HL-60 (cell line): ENCODE results near the gene TFB1M.

Source experiments
- DNase-seq, 2 experiments: peaks; one replicate each; pipeline ENCODE4 v3.0.0-alpha.2; 2010 to 2020; ENCODE audit warnings: low read depth in 1 of 2, low spot score in 1 of 2
- H3K27ac ChIP-seq: fragments of 250-450 bp; sonication (Bioruptor Pico); replicated peaks from 2 replicates; pipeline ENCODE4 v1.5.1; 2020; ENCODE audit warnings: mild to moderate bottlenecking, moderate library complexity
- H3K27me3 ChIP-seq: fragments of 250-450 bp; sonication (Bioruptor Pico); 2 replicates; pipeline ENCODE4 v1.5.1; 2021; ENCODE audit warnings: mild to moderate bottlenecking, moderate library complexity; ENCODE audit not compliant: insufficient read depth, poor library complexity, severe bottlenecking
- H3K4me3 ChIP-seq: replicated peaks from 2 replicates; pipeline ENCODE4 v1.5.1; 2011; ENCODE audit warnings: mild to moderate bottlenecking, control low read depth, low read length; ENCODE audit not compliant: insufficient read depth
- CTCF ChIP-seq: IDR thresholded peaks from one replicate; pipeline ENCODE4 v1.5.1; 2011; ENCODE audit warnings: low read length, control low read depth, inconsistent platforms; ENCODE audit not compliant: insufficient read depth
- GABPA ChIP-seq: IDR thresholded peaks from 2 replicates; pipeline ENCODE4 v1.6.1; 2012; ENCODE audit warnings: low read depth
- POLR2AphosphoS5 ChIP-seq: IDR thresholded peaks from 2 replicates; pipeline ENCODE4 v1.6.1; 2012; ENCODE audit warnings: low read depth
- REST ChIP-seq: IDR thresholded peaks from 2 replicates; pipeline ENCODE4 v1.6.1; 2012; ENCODE audit warnings: low read depth; ENCODE audit not compliant: insufficient replicate concordance
- SPI1 ChIP-seq: IDR thresholded peaks from 2 replicates; pipeline ENCODE4 v1.6.1; 2012; ENCODE audit warnings: low read depth, mild to moderate bottlenecking, borderline replicate concordance

The TFB1M gene

DNA sequence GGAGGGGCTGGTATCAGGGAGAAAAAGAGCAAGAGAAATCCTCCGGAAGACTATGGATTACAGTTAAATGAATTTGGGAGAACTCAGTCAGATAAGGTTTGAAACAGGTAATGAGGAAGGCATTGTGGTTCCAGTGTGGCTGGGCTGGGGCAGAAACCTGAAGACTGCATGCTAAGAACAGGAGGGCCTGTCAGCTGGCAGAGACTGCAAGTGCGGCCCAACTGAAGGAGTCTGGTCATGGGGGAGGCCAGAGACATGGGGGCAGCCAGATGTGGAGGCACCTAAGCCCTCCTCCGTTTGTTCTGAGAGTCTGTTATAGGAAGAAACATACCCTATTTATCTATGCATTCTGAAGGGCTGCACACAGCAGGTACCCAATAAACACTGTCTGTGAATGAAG lies 16.6 kb downstream of the TFB1M start:
- Histone ChIP-seq H3K27ac (no peak overlapping the region), H3K27me3 (no peaks in the 10 kb centered on the region), H3K4me3 (no peak overlapping the region)
- TF ChIP-seq GABPA (no peak), REST (no peak), SPI1 (no peak), CTCF (no peak), POLR2AphosphoS5 (no peak)
- DNase-seq, result no peak

DNA sequence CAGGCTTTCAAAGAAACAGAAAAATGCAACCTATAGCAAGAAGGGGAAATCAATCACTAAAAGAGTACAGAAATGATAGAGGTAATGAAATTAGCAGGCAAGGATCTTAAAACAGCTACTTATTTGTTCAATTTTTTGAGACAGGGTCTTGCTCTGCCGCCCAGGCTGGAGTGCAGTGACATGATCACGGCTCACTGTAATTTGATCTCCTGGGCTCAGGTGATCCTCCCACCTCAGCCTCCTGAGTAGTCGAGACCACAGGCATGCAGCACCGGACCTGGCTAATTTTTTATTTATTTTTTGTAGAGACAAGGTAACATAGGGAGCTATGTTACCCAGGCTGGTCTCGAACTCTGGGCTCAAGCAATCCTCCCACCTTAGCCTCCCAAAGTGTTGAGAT lies 21.6 kb downstream of the TFB1M start:
- no peak for TF ChIP-seq POLR2AphosphoS5
- TF ChIP-seq REST, result no peak
- TF ChIP-seq SPI1, result no peak
- no peak for TF ChIP-seq CTCF
- TF ChIP-seq GABPA, result no peak
- Histone ChIP-seq H3K4me3 (no peak overlapping the region), H3K27ac (no peak overlapping the region), H3K27me3 (no peaks in the 10 kb centered on the region)
- no peak for DNase-seq

DNA sequence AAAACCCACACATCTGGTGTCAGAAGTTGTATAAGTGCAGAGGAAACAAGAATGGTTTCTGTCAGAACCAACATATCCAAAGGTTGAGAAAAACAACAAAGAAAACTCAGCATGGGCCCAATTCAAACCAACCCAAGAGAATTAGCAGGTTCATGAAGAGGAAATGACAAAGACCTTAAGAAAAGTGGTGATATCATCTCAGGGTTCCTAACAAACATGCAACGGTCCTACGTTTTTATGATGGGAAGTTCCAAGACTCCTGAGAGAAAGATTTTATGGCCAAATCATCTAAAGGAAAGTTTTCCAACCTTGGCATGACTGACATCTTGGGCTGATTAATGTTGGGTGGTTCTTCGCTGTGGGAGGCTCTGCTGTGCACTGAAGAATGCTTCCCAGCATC lies 23.0 kb downstream of the TFB1M start:
- H3K27me3 ChIP-seq, result no peaks in the 10 kb centered on the region
- H3K27ac ChIP-seq, result no peak overlapping the region
- no peak for DNase-seq
- no peak overlapping the region for H3K4me3 ChIP-seq
- no peak for TF ChIP-seq POLR2AphosphoS5
- no peak for TF ChIP-seq CTCF
- TF ChIP-seq REST, result no peak
- TF ChIP-seq GABPA, result no peak
- no peak for TF ChIP-seq SPI1
